Esophagus squamous epithelium (tissue), 4 donors: ENCODE measurements around the gene NDRG3.

ENCODE experiments used
- CTCF ChIP-seq, 6 experiments: fragments of 450-650 bp in 4 of 6; fragments of 200-600 bp in 2 of 6; sonication (generic) in 2 of 6; IDR thresholded peaks; one replicate each; pipeline ENCODE4 v1.5.1; 2016 to 2019; ENCODE audit warnings: antibody characterized with exemption in 6 of 6, mild to moderate bottlenecking in 4 of 6, moderate library complexity in 4 of 6
- POLR2A ChIP-seq, 4 donors: fragments of 450-650 bp; IDR thresholded peaks; one replicate each; pipeline ENCODE4 v1.6.1; 2017; ENCODE audit warnings: antibody characterized with exemption in 4 of 4, mild to moderate bottlenecking in 4 of 4, moderate library complexity in 3 of 4

GRCh38 chr20:36744243-36744642 is 1.6 kb downstream of the NDRG3 start:
- TF ChIP-seq POLR2A (IDR thresholded peaks at IDR 0.05) = no peak
- TF ChIP-seq CTCF (IDR thresholded peaks at IDR 0.05) = no peak
